AG04450 (cell line): ENCODE measurements around the gene ANKRD55. TPM values are rescaled to one million over a fixed set of nuclear protein-coding genes. Genes with fewer than 3 reads are reported as not detected.
"Not testable (repeated sequence)": the region's sequence is repeated elsewhere in the genome, so short reads cannot be mapped to it uniquely, and the experiment has no call there.

ENCODE experiments used
- CTCF ChIA-PET: fragments of 300-600, 350-600 bp; formaldehyde crosslinking; extraction: SDS; loops from one replicate; lab custom pipeline; 2022; ENCODE audit warnings: antibody characterized with exemption, inconsistent platforms; lab: Charles Lee
- POLR2A ChIA-PET: fragments of 350-600 bp; formaldehyde crosslinking; extraction: SDS; loops from one replicate; lab custom pipeline; 2021; ENCODE audit warnings: antibody characterized with exemption, inconsistent platforms; lab: Yijun Ruan, JAX
- DNase-seq: peaks from one replicate; pipeline ENCODE4 v3.0.0-alpha.2; 2011; ENCODE audit warnings: low read depth, low spot score
- H3K27ac ChIP-seq: one replicate; pipeline ENCODE4 v1.5.1; 2012; ENCODE audit warnings: low read depth, low read length, control low read depth
- H3K27me3 ChIP-seq: one replicate; pipeline ENCODE4 v1.6.0; 2012; ENCODE audit warnings: low read length; ENCODE audit not compliant: control insufficient read depth, insufficient read depth
- H3K4me3 ChIP-seq: 2 replicates; pipeline ENCODE4 v1.5.1; 2011; ENCODE audit warnings: mild to moderate bottlenecking, low read depth, low read length, control low read depth
- H3K9me3 ChIP-seq: 2 replicates; pipeline ENCODE4 v1.5.1; 2012; ENCODE audit warnings: low read length; ENCODE audit not compliant: control insufficient read depth, insufficient read depth
- CTCF ChIP-seq: IDR thresholded peaks from 2 replicates; pipeline ENCODE4 v1.5.1; 2011; ENCODE audit warnings: low read depth, low read length, control low read depth, inconsistent platforms
- polyA plus RNA-seq: library from polyadenylated mRNA; depleted of rRNA; stranded (reverse); fragments of >200 nt; gene quantifications from 2 replicates; pipeline ENCODE4 v1.2.3, GENCODE V29; 2011

Gene ANKRD55
- polyA plus RNA-seq, 1 experiment = not detected

- CTCF ChIA-PET = no interaction called here
- H3K9me3 ChIP-seq = no peaks in the 10 kb centered on the region
- POLR2A ChIA-PET = no interaction called here
Measured at GRCh38 chr5:56088967-56089829, 143.9 kb downstream of the ANKRD55 start.

GRCh38 chr5:56088431-56088949 lies 144.6 kb downstream of the ANKRD55 start:
- H3K27me3 ChIP-seq = no peaks in the 10 kb centered on the region
- POLR2A ChIA-PET = no interaction called here

More at GRCh38 chr5:56088967-56089829, 143.9 kb downstream of the ANKRD55 start:
- Histone ChIP-seq H3K27ac (peak overlapping the region; percentile 31), H3K27me3 (no peaks in the 10 kb centered on the region), H3K4me3 (no peak overlapping the region)
- no peak for TF ChIP-seq CTCF
- peak; percentile 21 for DNase-seq

GRCh38 chr5:56085193-56085592 lies 147.9 kb downstream of the ANKRD55 start:
- Histone ChIP-seq H3K9me3 (no peaks in the 10 kb centered on the region; the same call in 1 of the 2 replicates), H3K4me3 (no peak overlapping the region), H3K27me3 (no peaks in the 10 kb centered on the region), H3K27ac (no peak overlapping the region)
- no peak for DNase-seq
- ChIA-PET CTCF (interaction anchor here (0.6 kb wide), 1 partner anchor 140 kb away, joined by 7 read pairs; no protein-coding TSS in a partner anchor), POLR2A (interaction anchor here (0.9 kb wide), 1 partner anchor 90 kb away, joined by 3 read pairs; the partner anchor contains the start of gene IL6ST)
- no peak for TF ChIP-seq CTCF

More at GRCh38 chr5:56088431-56088949, 144.6 kb downstream of the ANKRD55 start:
- TF ChIP-seq CTCF = no peak
- no peak overlapping the region for H3K4me3 ChIP-seq
- DNase-seq = no peak
- H3K9me3 ChIP-seq = no peaks in the 10 kb centered on the region
- CTCF ChIA-PET = no interaction called here
- no peak overlapping the region for H3K27ac ChIP-seq

GRCh38 chr5:56083286-56083854 lies 149.8 kb downstream of the ANKRD55 start:
- H3K4me3 ChIP-seq = no peak overlapping the region
- no peak for DNase-seq
- TF ChIP-seq CTCF = no peak
- no peaks in the 10 kb centered on the region; the same call in 1 of the 2 replicates for H3K9me3 ChIP-seq
- H3K27me3 ChIP-seq = no peaks in the 10 kb centered on the region
- no peak overlapping the region for H3K27ac ChIP-seq
- CTCF ChIA-PET = no interaction called here
- POLR2A ChIA-PET = no interaction called here

- H3K27me3 ChIP-seq, H3K4me3 ChIP-seq, CTCF ChIA-PET, H3K9me3 ChIP-seq, H3K27ac ChIP-seq, DNase-seq: not testable (repeated sequence)
- POLR2A ChIA-PET = interaction anchor here (1.2 kb wide), 1 partner anchor 43 kb away, joined by 3 read pairs; no protein-coding TSS in a partner anchor
Measured at GRCh38 chr5:56081053-56081642, 152.0 kb downstream of the ANKRD55 start.
